ENCODE data around the gene ZFP69. TPM values are rescaled to one million over a fixed set of nuclear protein-coding genes. Genes with fewer than 3 reads are reported as not detected.

ZFP69 gene
- total RNA-seq, 1 experiment from 2014 or later: not detected

- TF ChIP-seq CTCF (IDR thresholded peaks at IDR 0.05 in 2 of 3, conservative IDR thresholded peaks at IDR 0.05 in 1 of 3; ENCODE audit: borderline replicate concordance in 1 of 3, insufficient read depth in 1 of 3, low read depth in 2 of 3, low read length in 2 of 3): no peak
Observed at GRCh38 chr1:40530735-40531380, 53.8 kb downstream of the ZFP69 start (continued).

GRCh38 chr1:40531381-40532061 lies 54.4 kb downstream of the ZFP69 start, which contains the start of gene ZNF684:
ZNF684 (plus strand) TSS chr1:40531637; CDS start chr1:40533167, 1,530 bp downstream.
- Histone ChIP-seq H3K9me2 (ENCODE audit: insufficient read depth) (no peaks in the 10 kb centered on the region), H2AFZ (ENCODE audit: low read depth, low read length, poor library complexity, severe bottlenecking) (peak within 1 kb of the TSS; percentile 69), H3K4me3 (replicated peaks in 1 of 2; ENCODE audit: low read depth in 1 of 2, low read length in 2 of 2) (peak within 1 kb of the TSS; percentile 61 to 72), H3K27me3 (ENCODE audit: insufficient read depth, low read length) (no peaks in the 10 kb centered on the region), H3K9ac (ENCODE audit: low read length) (peak within 1 kb of the TSS; percentile 63), H3K27ac (ENCODE audit: low read depth, low read length) (peak within 1 kb of the TSS; percentile 68), H3K79me2 (ENCODE audit: insufficient read depth, low read length) (no peaks in the 10 kb centered on the region), H4K20me1 (ENCODE audit: insufficient read depth) (no peaks in the 10 kb centered on the region), H3K4me1 (ENCODE audit: control insufficient read depth in 1 of 2, insufficient read depth in 2 of 2, low read length in 2 of 2) (peaks cover 7 to 11% of the 10 kb centered on the region in 2 experiments; a peak in 3 of 4 replicates), H3K9me3 (ENCODE audit: control insufficient read depth in 1 of 2, insufficient read depth in 1 of 2, low read depth in 1 of 2, low read length in 2 of 2) (no peaks in the 10 kb centered on the region), H3K4me2 (ENCODE audit: low read length) (peak within 1 kb of the TSS; percentile 86), H3K36me3 (ENCODE audit: control insufficient read depth in 1 of 2, insufficient read depth in 2 of 2, low read length in 2 of 2) (no peaks in the 10 kb centered on the region; a peak in 1 of 4 replicates)
- no peak for TF ChIP-seq ZBTB33 (IDR thresholded peaks at IDR 0.05; ENCODE audit: extremely low read depth, insufficient replicate concordance, low read length)
- TF ChIP-seq EZH2 (IDR thresholded peaks at IDR 0.05): no peak
- TF ChIP-seq POLR2AphosphoS5 (IDR thresholded peaks at IDR 0.05; ENCODE audit: low read depth, low read length): peak; percentile 86
- TF ChIP-seq ATF3 (IDR thresholded peaks at IDR 0.05): no peak
- no peak for TF ChIP-seq RAD21 (IDR thresholded peaks at IDR 0.05; ENCODE audit: low read depth)
- TF ChIP-seq POLR2A (IDR thresholded peaks at IDR 0.05; ENCODE audit: borderline replicate concordance, extremely low read depth, insufficient read depth, insufficient read length): peak; percentile 82
- peak; percentile 12 for TF ChIP-seq YY1 (IDR thresholded peaks at IDR 0.05; ENCODE audit: extremely low read depth, insufficient replicate concordance, low read depth, low read length)
- peak; percentile 68 for TF ChIP-seq TCF7L2 (IDR thresholded peaks at IDR 0.05; ENCODE audit: borderline replicate concordance, extremely low read depth, insufficient read depth, insufficient read length)
- TF ChIP-seq EGR1 (IDR thresholded peaks at IDR 0.05; ENCODE audit: low read depth): no peak; the same call in 1 of the 2 replicates
- TF ChIP-seq SIN3A (IDR thresholded peaks at IDR 0.05; ENCODE audit: low read depth): peak; percentile 92
- no peak for TF ChIP-seq CBX3 (IDR thresholded peaks at IDR 0.05; ENCODE audit: low read depth)
- TF ChIP-seq ELF1 (IDR thresholded peaks at IDR 0.05; ENCODE audit: borderline replicate concordance, low read depth): peak; percentile 89
- TF ChIP-seq SRF (IDR thresholded peaks at IDR 0.05; ENCODE audit: low read depth): no peak
- peak; percentile 45 for TF ChIP-seq SP1 (IDR thresholded peaks at IDR 0.05; ENCODE audit: low read depth)
- TF ChIP-seq MAX (IDR thresholded peaks at IDR 0.05): peak; percentile 92
- TSS peak; percentile 81 for BruUV-seq (replicated peaks)
- RAD21 ChIA-PET (ENCODE audit: low non-redundant PET in 1 of 2, low total read pairs in 2 of 2, uncharacterized antibody in 2 of 2, unreplicated experiment in 2 of 2): no interaction called here
- CTCF ChIA-PET: interaction anchor here (1.0 to 2.4 kb wide), 8 partner anchors 12 to 420 kb away, joined by 3 to 10 read pairs (median 4); no protein-coding TSS in a partner anchor
- DNase-seq (ENCODE audit: low read depth, low spot score) (peak; percentile 93), ATAC-seq (peak; percentile 98)
- POLR2A ChIA-PET: interaction anchor here (0.6 to 1.0 kb wide), 4 partner anchors 31 to 160 kb away, joined by 3 to 4 read pairs (median 3); partner anchors contain the start of gene NFYC
- intact Hi-C loops (cut with micrococcal nuclease): loop anchor here (5.0 kb wide), 1 partner anchor 136 kb away; the partner anchor contains the start of gene RIMS3
